Raji (cell line): ENCODE measurements around the gene NUP62.

Source experiments
- POLR2A ChIP-seq: IDR thresholded peaks from 2 replicates; pipeline ENCODE4 v1.6.1; 2011; ENCODE audit warnings: low read depth, low read length, control low read depth; ENCODE audit not compliant: insufficient read depth

Gene NUP62

GRCh38 chr19:49953416-49953815 is 24.1 kb upstream of the NUP62 start:
- TF ChIP-seq POLR2A: no peak

- no peak for TF ChIP-seq POLR2A
These were observed 23.6 kb upstream of the NUP62 start for GRCh38 chr19:49952906-49953305.

DNA sequence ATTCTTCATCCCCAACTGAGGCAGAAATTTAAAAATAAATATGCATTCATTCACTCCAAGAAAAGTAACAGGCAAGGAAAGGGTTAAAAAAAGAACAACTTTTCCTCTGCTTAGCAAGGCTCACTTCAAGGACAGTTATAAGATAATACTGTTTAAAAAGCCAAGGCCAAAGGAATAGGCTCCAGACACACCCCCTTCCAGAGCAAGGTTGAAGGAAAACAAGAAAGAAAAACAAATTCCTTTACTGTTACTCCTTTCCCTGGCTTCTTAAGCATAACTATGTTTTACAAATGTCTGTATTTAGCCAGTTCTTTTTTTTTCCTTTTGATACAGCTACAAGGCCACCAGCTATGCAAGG is 23.2 kb upstream of the NUP62 start:
- TF ChIP-seq POLR2A: no peak

DNA sequence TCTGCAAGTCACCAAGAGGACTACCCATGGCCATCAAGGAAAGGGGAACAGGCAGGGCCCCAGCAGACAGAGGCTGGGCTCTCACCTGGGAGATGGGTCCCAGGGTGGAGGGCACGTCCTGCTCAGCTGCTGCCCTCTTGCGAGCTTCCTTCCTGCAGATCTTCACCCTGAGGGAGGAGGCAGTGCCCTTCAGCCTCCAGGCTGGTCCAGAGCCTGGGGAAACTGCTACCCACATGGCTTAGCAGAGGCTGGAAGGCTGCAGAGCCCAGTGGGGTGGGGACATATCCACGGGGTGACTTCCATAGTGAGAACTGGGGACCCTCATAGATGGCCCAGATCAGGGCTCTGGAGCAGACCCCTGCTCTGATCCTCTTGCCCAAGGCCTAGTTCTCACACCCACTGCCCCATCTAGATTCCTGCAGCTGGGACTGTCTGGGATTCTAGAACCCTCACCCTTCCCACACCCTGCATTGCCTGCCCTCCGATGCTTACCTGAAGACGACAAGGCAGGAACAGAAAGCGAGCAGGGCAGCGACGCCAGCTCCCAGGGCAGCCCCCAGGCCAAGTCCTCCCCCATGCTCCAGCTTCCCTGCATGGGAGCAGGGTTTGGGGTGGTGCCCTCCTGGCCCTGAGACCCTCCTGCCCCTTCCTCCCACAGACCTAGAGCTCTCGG is 22.6 kb upstream of the NUP62 start:
- TF ChIP-seq POLR2A: no peak

GRCh38 chr19:49950956-49951526 is 21.7 kb upstream of the NUP62 start:
- no peak for TF ChIP-seq POLR2A

DNA sequence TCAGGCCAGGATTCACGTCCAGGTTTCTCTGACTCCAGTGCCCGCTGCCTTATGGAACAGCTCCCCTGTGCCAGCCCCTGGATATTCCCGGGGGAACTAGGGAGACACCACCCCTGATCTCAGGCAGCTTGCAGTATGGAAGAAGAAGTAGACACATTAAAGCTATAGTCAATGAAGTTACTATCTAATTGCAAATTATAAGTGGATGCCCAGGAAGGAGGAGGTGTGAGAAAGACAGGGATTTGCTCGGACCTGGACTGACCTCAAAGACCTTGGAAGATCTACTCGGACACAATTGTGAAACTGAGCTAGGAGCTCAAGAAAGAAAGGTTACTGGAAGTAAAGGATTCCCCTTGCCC is 21.3 kb upstream of the NUP62 start:
- TF ChIP-seq POLR2A: no peak

DNA sequence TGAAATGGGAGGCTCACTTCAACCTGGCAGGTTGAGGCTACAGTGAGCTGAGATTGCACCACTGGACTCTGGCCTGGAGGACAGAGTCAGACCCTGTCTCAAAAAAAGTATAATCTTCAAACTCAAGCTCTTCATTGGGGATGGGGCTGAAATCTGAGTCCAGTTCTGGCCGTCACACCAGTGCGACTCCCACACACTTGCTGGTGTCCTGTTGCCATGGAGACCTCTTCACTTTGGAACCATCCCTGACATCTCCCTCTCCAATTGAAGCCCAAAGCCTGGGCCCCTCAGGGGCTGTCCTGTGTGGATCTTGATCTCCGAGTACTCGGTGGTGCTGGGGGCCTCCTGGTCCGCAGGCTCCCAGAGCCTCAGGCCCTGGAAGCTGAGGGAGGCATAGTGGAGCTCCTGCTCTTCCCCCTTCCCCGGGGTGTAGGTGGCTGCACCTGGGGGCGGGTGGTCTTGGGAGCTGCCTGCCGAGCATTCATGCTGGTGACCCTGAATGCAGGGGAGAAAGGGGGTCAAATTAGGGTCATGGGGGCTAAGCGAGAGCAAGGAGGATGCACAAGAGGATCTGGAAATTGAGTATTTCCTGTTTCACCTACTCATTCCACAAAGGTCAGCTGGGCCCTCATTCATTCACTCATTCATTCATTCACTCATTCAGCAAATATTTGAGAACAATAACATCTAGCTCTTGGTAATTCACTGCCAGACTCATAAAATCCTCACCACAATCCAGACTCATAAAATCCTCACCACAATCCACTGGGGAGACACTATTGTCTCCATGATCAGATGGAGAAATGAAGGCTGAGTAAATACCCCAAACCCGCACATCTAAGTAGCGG is 20.7 kb upstream of the NUP62 start:
- no peak for TF ChIP-seq POLR2A

DNA sequence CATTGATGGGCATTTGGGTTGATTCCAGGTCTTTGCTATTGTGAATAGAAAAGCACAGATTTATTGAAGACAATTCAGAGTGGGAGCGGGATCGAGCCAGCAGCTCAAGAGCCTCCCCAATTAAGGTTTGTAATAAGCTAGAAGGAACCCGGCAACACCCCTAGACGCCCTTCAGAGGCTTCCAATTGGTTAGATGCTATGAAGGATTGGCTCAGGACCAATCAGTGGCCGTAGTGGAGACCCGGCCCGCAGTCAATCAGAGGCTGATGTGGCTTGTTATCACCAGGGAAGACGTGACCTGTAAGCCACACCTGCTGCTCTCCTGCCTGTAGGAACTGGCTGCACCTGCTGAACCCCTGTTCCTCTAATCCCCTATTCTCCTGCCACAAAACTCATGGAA is 17.1 kb upstream of the NUP62 start:
- no peak for TF ChIP-seq POLR2A

DNA sequence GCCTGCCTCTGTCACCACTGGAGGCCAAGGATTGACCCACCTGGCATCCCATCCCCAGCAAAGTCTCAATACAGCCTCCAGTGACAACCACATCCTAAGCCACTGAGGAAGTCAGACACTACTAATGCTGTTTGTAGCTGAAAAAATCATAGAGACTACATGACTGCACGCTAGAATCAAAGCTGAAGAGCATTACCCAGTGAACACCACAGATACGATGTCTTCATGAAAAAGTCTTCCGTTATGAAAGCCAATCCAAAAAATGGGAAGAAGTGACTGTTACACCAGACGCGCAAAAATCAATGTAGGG is 11.1 kb upstream of the NUP62 start:
- TF ChIP-seq POLR2A: no peak

GRCh38 chr19:49939721-49940481 is 10.6 kb upstream of the NUP62 start:
- no peak for TF ChIP-seq POLR2A

GRCh38 chr19:49938662-49939061 is 9.4 kb upstream of the NUP62 start:
- no peak for TF ChIP-seq POLR2A

DNA sequence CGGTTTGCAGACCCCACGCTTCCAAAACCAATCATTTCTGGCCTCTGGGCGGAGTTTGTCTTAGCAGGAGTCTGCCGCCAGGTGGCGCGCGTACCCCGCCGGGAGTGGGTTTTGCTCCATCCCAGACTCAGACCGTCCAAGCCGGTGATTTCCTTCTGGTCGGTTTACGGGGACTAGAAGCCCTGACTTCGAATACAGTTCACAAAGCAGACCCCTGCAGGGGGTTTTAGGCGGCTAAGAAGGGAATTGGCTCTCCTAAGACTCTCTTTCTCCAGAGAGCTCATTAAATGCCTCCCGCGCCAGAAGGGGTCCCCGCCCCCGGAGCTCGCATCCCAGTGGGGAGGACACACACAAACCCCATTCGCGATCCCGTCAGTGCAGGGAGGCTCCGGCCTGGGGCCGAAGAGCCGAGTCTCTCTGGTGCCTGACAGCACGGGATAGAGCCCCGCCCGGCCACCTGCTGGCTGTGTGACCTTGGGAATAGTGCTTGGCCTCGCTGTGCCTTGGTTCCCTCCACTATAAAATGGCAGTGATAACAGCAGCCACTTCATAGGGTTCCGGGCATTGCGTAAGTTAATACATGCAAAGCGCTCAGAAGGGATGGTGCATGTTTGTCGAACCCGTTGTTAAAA is 8.6 kb upstream of the NUP62 start:
- no peak for TF ChIP-seq POLR2A

GRCh38 chr19:49936549-49936948 is 7.2 kb upstream of the NUP62 start:
- no peak for TF ChIP-seq POLR2A

DNA sequence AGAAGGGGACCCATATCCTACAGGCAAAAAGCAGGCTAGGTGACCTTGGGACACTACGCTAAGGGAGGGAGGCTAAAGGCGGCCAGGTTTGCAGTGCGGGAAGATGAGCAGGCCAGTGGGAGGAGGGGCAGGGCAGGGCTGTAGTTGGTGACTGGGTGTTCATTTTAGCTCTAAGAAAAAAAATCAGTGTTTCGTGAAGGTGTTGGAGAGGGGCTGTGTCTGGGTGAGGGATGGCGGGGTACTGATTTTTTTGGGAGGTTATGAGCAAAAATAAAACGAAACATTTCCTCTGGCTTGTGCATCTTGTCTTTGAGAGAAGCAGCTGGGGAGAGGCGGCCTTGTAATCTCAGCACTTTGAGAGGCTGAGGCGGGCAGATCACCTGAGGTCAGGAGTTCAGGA is 4.3 kb upstream of the NUP62 start:
- TF ChIP-seq POLR2A: no peak

DNA sequence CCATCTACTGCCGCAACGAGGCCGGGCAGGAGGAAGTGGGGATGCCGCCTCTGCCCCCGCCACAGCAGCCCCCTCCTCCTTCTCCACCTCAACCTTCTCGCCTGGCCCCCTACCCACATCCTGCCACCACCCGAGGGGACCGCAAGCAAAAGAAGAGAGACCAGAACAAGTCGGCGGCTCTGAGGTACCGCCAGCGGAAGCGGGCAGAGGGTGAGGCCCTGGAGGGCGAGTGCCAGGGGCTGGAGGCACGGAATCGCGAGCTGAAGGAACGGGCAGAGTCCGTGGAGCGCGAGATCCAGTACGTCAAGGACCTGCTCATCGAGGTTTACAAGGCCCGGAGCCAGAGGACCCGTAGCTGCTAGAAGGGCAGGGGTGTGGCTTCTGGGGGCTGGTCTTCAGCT is 3.4 kb upstream of the NUP62 start:
- no peak for TF ChIP-seq POLR2A
